Cardiac fibroblast (primary cell): ENCODE results near the gene TMEM217.

Source experiments
- DNase-seq, 2 donors: peaks; one replicate each; pipeline versions ENCODE4 v3.0.0 to v3.0.0-alpha.2; 2010; ENCODE audit warnings: low read depth in 2 of 2
- H3K4me3 ChIP-seq, 2 donors: replicated peaks in 1 of 2; 1 replicate in 1 of 2; 2 replicates in 1 of 2; pipeline ENCODE4 v1.5.1; 2011; ENCODE audit warnings: low read depth in 2 of 2, low read length in 2 of 2, mild to moderate bottlenecking in 2 of 2, moderate library complexity in 1 of 2
- TF ChIP-seq, protein P1 (sequence below): IDR thresholded peaks from one replicate; pipeline ENCODE4 v1.5.1; 2011; ENCODE audit warnings: low read depth, mild to moderate bottlenecking, low read length, inconsistent platforms

Gene TMEM217

DNA sequence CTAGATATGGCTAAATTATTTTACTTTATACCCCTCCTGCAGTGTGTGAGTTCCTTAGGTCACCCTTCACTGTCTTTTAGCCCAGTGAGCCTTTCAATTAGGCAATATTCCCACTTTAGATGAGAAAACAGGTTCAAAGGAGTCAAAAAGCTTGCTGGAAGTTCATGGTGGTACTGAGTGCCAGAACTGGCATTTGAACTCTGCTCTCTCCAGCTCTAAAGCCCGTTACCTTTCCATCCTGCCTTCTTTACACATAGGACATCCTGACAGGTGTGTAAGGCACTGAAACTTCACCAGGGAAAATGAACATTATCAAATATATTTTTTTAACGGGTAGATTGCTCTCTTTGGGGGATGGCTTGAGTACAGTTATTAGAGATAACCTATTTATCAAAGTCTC lies 11.2 kb upstream of the TMEM217 start:
- TF ChIP-seq, protein P1, sequence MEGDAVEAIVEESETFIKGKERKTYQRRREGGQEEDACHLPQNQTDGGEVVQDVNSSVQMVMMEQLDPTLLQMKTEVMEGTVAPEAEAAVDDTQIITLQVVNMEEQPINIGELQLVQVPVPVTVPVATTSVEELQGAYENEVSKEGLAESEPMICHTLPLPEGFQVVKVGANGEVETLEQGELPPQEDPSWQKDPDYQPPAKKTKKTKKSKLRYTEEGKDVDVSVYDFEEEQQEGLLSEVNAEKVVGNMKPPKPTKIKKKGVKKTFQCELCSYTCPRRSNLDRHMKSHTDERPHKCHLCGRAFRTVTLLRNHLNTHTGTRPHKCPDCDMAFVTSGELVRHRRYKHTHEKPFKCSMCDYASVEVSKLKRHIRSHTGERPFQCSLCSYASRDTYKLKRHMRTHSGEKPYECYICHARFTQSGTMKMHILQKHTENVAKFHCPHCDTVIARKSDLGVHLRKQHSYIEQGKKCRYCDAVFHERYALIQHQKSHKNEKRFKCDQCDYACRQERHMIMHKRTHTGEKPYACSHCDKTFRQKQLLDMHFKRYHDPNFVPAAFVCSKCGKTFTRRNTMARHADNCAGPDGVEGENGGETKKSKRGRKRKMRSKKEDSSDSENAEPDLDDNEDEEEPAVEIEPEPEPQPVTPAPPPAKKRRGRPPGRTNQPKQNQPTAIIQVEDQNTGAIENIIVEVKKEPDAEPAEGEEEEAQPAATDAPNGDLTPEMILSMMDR = no peak
- DNase-seq = no peak
- no peak overlapping the region for H3K4me3 ChIP-seq

DNA sequence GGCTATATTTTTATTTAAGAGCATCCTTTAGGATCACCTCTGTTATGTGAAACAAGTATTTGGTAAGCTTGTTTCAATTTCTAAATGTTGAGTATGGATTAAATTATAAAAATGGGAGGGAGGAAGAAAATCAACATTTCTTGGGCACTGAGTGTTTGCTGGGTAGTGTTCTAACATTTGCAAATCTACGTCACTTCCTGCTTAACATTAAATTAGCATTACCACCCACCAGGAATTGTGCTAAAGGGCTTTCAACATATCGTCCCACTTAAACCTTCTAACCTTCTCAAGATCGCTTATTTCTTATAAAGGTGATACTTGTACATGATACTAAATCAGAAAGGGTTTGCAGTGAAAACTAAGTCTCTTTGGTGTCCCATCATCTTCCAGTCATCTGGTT lies 7.9 kb upstream of the TMEM217 start:
- no peak for DNase-seq
- TF ChIP-seq, protein P1 = no peak
- no peak overlapping the region for H3K4me3 ChIP-seq

DNA sequence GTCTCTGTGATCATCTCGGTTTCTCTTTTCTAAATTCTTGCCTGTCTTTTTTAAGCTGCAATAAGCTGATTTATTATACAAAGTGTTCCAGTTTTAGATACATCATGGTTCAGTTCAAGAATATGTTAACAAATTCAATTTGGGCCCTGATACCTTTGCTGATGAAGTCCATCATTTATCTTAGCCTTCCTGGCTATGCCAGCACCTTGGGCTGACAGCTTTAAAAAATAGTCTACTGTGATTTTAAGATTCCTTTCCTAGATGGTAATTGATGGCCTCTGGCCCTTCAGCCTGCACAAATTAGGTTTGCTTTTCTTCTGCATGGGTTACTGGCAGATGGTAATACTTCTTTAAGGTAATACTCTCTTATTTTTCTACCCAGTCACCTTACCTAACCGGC lies 7.1 kb upstream of the TMEM217 start:
- DNase-seq = no peak
- TF ChIP-seq, protein P1 = no peak
- H3K4me3 ChIP-seq = no peak overlapping the region

DNA sequence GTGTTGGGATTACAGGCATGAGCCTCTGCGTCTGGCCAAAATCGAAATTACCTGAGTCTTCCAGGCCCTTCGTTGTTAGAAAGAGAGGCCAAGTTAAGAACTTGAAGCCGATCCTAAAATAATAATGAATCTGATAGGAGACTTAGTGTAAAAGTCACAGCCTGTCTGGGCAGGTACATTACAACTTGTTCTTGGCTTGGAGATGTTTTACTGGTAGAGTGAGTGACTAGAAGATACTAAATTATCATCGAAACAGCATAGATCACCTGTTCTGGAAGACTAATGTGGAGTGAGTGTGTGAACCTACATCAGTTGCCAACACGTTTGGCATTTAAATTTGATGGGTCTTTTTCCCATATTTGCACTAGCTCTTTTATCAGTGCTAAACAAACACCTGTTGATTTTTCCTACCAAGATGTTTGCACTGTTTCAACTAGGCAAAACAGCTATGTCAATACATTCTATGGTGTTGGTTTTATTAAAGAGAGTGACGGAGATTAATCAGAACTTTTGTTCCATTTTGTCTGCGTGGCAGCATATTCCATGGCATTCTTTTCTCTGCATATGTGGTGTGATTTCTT lies 4.6 kb upstream of the TMEM217 start:
- TF ChIP-seq, protein P1 = no peak
- DNase-seq = no peak
- H3K4me3 ChIP-seq = no peak overlapping the region

DNA sequence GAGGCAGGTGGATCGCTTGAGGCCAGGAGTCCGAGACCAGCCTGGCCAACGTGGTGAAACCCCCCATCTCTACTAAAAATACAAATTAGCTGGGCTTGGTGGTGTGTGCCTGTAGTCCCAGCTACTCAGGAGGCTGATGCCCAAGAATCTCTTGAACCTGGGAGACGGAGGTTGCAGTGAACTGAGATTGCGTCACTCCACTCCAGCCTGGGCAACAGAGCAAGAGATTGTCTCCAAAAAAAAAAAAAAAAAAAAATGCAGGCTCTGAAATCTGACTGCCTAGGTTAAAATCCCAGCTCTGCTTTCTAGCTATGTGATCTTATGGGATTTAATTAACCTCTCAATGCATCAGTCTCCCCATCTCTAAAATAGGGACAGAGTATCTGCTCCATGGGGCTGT lies 3.3 kb upstream of the TMEM217 start:
- no peak for DNase-seq
- H3K4me3 ChIP-seq = no peak overlapping the region
- TF ChIP-seq, protein P1 = no peak

DNA sequence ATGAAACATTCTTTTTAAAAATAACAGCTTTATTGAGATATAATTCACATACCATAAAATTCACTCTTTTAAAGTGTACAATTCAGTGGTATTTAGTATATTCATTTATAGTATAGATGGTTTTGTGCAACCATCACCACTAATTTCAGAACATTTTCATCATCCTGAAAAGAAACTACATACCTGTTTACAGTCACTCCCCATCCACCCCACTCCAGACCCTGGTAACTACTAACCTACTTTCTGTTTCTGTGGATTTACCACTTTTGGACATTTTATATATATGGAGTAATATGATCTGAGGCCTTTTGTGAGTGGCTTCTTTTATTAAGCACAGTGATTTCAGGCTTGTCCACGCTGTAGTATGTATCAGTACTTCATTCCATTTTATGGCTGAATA lies 2.5 kb upstream of the TMEM217 start:
- H3K4me3 ChIP-seq = no peak overlapping the region
- no peak for DNase-seq
- TF ChIP-seq, protein P1 = no peak

DNA sequence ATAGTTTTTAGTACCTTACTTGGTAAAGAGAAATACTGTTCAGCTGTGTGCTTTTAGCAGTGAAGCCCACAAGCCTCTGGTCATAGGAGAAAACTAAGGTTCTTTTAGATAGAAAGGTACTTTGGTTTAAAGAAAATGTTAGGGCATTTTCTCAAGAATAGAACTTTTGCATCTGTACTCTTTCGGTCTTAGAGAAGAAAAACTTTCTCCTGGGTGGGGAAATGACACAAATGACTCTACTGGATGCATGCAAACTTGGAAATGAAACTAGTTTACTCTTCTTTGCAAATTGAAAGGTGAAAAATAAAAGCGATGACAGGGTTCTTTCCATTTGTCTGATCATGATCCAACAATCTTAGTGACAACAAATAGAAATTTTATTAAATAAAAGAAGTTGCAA lies 2.1 kb upstream of the TMEM217 start:
- TF ChIP-seq, protein P1 = no peak
- DNase-seq = no peak
- H3K4me3 ChIP-seq = no peak overlapping the region
